ENCODE measurements around the gene ARHGEF33. TPM values are rescaled to one million over a fixed set of nuclear protein-coding genes. Genes with fewer than 3 reads are reported as not detected.
A peak's percentile ranks its signal among the peaks of the same experiment; 100 is the strongest.

Gene ARHGEF33
- total and polyA plus RNA-seq, 2 of the 13 experiments (the other 11 are each of a cell fraction or from before 2014, with no cell fraction given) = 0.04 TPM; not detected in 1

- peak; percentile 72; the same call in 1 of the 2 replicates for TF ChIP-seq ARID5B (CRISPR knock-in tag; IDR thresholded peaks at IDR 0.05)
- TF ChIP-seq GATAD2A (CRISPR knock-in tag; IDR thresholded peaks at IDR 0.05) = 0 out of 2 replicates have a peak, but pooled peaks have one; percentile 28
- TF ChIP-seq ZNF496 (CRISPR knock-in tag; IDR thresholded peaks at IDR 0.05; ENCODE audit: insufficient replicate concordance) = no peak
- TF ChIP-seq YEATS4 (CRISPR knock-in tag; IDR thresholded peaks at IDR 0.05; ENCODE audit: borderline replicate concordance) = no peak
- no peak for TF ChIP-seq ZNF792 (CRISPR knock-in tag; IDR thresholded peaks at IDR 0.05)
- no peak for TF ChIP-seq TBP (CRISPR knock-in tag; IDR thresholded peaks at IDR 0.05)
- no peak for TF ChIP-seq ZFP90 (CRISPR knock-in tag; IDR thresholded peaks at IDR 0.05; ENCODE audit: borderline replicate concordance)
- no peak for TF ChIP-seq RFXAP (CRISPR knock-in tag; IDR thresholded peaks at IDR 0.05; ENCODE audit: borderline replicate concordance)
- TF ChIP-seq TCF7 (IDR thresholded peaks at IDR 0.05; ENCODE audit: low read depth) = 0 out of 2 replicates have a peak, but pooled peaks have one; percentile 4
- TF ChIP-seq KDM5B (CRISPR knock-in tag; IDR thresholded peaks at IDR 0.05; ENCODE audit: borderline replicate concordance) = no peak
- peak; percentile 89 for TF ChIP-seq SOX5 (CRISPR knock-in tag; IDR thresholded peaks at IDR 0.05; ENCODE audit: borderline replicate concordance)
- no peak for TF ChIP-seq ZNF800 (CRISPR knock-in tag; IDR thresholded peaks at IDR 0.05)
- TF ChIP-seq MAX (IDR thresholded peaks at IDR 0.05) = peak; percentile 28; the same call in 1 of the 2 replicates
- 0 out of 2 replicates have a peak, but pooled peaks have one; percentile 22 for TF ChIP-seq NR2F2 (IDR thresholded peaks at IDR 0.05; ENCODE audit: borderline replicate concordance, low read depth)
- 0 out of 2 replicates have a peak, but pooled peaks have one; percentile 15 for TF ChIP-seq RXRB (CRISPR knock-in tag; IDR thresholded peaks at IDR 0.05; ENCODE audit: borderline replicate concordance)
- no peak for TF ChIP-seq ZNF275 (CRISPR knock-in tag; IDR thresholded peaks at IDR 0.05; ENCODE audit: borderline replicate concordance)
- TF ChIP-seq NFYC (CRISPR knock-in tag; IDR thresholded peaks at IDR 0.05) = no peak
- no peak for TF ChIP-seq ZNF263 (CRISPR knock-in tag; IDR thresholded peaks at IDR 0.05)
- peak; percentile 38; the same call in 1 of the 2 replicates for TF ChIP-seq RARA (CRISPR knock-in tag; IDR thresholded peaks at IDR 0.05)
- peak; percentile 34; the same call in 1 of the 2 replicates for TF ChIP-seq PAXIP1 (CRISPR knock-in tag; conservative IDR thresholded peaks at IDR 0.05)
Observed at GRCh38 chr2:38948995-38949394, 59.3 kb downstream of the ARHGEF33 start (continued).
